Endothelial cell of hepatic sinusoid (primary cell): ENCODE results near the gene WDSUB1.

Source experiments
- in situ Hi-C: cut with HindIII; loops from 2 replicates; pipeline ENCODE4 v1.10.0; 2017; ENCODE audit warnings: low sequenced_read_pairs

Gene WDSUB1

DNA sequence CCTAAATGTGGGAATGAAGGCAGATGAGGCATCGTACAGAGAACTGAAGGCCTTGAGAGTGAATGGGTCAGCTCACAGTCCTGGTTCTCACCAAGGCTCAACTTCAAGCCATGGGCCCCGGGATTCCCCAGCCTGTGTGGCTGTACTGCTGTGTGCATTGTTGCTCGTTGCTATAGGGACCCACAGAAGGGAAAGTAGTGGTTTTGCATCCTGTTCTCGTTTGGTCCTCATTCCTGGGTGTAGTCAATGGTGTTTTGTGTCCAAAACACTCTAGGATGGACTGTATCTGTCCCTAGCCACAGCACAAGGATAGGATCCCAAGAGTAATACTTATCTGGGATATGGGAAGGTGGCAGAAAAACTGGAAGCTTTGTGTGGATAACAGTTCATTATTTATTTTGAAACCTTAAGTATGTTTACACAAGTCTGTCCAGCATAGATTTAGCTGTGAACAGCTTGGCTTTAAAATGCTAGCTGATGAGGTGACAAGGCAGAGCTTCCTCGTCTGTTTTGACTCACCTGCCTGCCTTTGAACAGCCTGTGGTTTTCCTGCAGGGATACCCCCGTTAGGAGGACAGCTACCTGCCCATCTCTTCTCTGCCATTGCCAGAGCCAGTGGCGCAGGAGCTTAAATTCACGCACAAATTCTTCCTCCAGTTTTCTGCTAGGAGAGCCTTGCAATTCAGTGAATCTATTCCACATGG, 85.0 kb downstream of the WDSUB1 start:
- in situ Hi-C loops = no loop called here

DNA sequence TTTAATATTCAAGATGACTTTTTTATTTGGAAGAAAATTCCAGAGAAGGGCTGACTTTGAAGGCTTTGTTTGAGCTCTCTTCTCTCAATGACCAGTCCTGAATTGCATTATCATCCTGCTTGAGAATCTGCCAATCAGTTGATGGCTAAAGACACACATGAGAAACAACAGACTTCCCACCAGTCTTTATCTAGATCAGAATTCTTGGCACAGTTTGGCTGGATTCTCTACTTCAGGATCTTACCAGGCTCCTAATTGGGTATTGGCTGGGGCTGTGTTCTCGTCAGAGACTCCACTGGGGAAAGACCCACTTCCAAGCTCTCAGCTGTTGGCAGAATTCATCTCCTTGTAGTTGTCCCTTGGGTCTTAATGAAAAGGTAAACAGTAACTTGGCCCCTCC, 86.0 kb downstream of the WDSUB1 start:
- in situ Hi-C loops = no loop called here

DNA sequence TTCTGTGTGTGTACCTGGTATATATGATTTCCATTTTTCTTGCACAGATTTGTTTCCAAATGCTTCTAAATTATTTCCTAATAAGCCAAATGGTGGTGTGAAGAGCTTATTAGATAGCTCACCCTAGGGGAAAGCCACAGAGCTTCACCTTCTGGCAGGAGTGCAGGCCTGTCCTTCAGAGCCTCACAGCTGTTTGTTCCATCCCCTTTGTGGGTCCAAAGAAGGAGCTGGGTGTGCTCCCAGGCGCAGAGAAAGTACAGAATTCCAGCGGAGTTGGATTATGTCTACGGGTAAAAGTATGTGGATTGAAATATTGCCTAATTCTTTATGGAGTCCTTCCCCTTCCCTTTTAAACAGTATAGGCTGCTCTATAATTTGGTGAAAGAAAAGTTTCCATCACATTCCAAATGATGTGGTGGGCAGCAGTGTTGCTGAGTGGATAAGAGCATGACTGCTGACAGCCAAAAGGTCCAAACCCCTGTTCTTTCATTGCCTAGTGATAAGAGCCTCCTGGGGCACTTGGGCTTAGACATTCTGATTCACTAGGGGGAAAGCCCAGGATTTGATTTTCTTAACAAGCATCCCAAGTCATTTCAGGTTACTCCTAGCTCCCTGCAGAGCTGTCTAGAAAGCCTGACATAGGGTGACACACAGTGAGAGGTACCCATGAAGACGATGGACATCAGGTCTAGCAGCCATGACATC, 86.6 kb downstream of the WDSUB1 start:
- in situ Hi-C loops = no loop called here

DNA sequence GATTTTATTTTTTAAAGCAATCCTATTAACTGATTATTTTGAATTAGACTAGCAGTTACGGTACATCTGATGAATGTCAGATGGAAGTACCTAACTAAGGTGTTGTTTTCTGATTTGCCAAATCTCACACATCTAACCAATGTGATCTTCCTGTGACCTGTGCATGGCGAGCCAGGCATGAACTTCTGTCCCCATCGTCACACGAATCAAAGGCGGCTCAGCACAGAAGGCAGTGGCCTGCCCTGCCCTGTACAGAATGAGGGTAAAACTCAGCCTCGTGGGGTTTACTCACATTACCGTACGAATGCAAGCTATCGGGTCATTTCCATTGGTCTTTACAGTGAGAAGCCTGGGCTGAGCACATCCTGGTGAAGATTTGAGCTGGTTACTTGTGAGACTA, 87.3 kb downstream of the WDSUB1 start:
- in situ Hi-C loops = no loop called here

DNA sequence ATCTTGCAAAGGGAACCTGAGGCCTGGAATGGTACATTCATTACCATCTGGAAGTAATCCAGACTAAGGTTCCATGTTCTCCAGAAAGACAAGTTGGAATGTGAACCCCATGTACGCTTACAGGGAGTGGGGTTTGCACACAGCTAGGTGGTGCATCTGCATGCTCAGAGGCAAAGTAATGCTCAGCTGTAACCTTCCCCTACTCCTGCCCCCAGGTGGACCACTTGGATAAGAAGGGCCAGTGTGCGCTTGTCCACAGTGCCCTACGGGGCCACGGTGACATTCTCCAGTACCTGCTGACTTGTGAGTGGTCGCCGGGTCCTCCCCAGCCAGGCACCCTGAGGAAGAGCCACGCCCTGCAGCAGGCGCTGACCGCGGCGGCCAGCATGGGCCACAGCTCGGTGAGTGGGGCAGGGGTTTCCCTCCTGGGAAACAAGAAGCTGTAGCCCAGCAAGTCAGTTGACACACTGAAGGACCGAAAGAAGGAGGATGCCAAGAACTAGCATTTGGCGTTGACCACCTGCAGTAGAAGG, 90.0 kb downstream of the WDSUB1 start:
- in situ Hi-C loops = no loop called here

DNA sequence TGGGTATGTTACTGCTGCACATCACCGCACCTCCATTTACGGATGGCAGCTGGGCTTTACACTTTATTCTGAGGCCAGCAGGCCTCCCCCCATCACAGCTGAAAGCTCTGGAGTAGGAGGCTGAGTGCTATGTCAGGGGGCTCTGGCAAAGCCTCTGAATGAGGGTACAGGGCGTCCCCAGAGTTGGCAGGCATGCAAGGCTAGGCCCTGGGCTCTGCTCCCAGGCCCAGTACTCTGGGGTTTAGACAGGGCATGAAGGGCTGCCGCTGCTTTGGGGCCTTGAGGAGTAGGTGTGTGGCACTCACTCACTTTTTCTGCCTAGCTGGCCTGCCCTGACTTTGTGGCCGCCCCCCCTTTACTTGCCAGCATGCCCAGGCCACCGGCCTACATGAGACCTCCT, 90.8 kb downstream of the WDSUB1 start:
- in situ Hi-C loops = no loop called here

DNA sequence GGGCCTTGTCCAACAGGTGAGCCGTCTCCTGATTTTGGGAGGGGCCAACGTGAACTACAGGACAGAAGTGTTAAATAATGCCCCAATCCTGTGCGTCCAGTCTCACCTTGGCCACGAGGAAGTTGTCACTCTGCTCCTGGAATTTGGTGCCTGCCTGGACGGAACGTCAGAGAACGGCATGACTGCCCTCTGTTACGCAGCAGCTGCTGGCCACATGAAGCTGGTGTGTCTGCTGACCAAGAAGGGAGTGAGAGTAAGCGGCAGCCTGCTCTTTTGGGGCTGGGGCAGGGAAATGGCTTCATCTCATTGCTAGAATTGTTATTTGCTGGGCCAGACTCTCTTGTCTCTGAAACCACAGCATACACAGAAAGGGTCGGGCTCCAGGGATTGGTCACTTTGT, 92.3 kb downstream of the WDSUB1 start:
- in situ Hi-C loops = no loop called here

DNA sequence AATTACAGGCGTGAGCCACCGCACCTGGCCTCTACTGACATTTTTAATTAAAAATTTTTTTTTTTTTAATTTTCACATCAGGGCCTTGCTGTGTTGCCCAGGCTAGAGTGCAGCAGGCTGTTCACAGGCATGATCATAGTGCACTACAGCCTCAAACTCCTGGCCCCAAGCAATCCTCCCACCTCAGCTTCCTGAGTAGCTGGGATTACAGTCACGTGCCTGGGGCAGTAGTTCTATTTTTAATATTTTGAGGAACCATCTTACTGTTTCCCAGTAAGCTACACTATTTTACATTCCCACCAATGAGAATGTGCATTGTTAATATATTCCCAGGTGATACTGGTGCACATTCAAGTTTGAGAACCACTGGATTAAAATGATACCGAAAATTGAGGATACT, 92.7 kb downstream of the WDSUB1 start:
- in situ Hi-C loops = no loop called here

DNA sequence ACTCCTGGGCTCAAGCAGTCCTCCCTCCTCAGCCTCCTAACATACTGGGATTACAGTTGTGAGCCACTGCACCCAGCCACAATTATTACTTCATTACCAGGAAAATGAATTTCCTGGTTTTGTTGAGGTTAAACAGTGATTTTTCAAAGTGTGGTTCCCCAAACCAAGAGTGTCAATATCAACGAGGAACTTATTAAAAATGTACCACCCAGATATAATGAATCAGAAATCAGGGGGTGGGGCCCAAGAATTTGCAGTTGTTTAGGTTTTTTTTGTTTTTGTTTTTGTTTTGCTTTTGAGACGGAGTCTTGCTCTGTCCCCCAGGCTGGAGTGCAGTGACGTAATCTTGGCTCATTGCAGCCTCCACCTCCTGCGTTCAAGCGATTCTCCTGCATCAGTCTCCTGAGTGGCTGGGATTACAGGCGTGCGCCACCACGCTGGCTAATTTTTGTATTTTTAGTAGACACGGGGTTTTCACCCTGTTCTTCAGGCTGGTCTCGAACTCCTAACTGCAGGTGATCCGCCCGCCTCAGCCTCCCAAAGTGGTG, 94.1 kb downstream of the WDSUB1 start:
- in situ Hi-C loops = no loop called here

DNA sequence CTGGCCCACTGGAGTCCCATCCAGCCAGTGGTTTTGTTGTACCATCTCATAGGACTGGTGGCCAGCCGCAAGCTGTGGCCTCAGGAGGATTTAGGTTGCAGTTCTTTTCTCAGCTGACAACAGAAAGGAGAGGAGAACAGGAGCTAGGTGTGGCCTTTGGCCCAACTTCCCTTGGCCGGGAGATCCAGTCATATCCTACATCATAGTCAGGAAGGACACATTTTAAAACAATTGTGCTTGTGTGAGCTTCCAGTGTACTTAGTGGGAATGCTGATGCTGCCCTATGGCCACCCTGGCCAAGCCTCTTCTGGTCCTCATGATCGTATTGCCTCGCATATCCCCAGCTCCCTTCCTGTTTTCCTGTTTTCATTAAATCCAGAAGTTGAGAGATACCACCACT, 98.1 kb downstream of the WDSUB1 start:
- in situ Hi-C loops = no loop called here

DNA sequence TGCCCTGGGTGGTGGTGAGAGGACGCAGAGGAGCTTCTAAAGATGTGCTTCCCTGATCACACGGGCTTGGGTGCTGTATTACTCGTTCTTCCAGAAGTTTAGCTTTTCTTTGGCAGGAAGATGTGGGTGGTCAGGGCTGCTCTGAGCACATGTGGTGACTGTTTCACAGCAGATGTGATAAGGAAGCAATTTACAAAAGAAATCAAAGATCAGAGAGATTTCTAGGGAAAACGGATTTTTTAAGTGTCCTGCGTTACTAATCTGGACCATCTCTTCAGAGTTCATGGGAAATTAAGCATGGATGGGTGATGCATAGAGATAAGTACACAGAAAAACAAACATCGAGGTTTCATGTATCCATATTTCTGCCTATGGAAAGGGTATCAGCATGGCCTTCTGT, 99.4 kb downstream of the WDSUB1 start:
- in situ Hi-C loops = no loop called here

DNA sequence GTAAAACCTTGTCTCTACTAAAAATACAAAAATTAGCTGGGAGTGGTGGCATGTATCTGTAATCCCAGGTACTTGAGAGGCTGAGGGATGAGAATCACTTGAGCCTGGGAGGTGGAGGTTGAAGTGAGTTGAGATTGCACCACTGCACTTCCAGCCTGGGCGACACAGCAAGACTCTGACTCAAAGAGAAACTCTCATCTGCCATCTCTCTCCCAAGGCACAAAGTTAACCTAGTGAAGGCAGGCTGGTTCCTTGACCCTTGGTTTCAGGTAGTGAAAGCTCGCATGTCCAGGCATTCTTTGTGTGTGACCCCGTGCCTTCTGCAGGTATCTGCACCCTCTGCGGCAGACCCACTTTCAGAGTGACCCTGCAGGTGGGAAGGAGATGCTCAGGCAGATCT, 100.0 kb downstream of the WDSUB1 start:
- in situ Hi-C loops = no loop called here
